Osteoblast (primary cell): ENCODE measurements around the gene CLUH. TPM values are rescaled to one million over a fixed set of nuclear protein-coding genes. Genes with fewer than 3 reads are reported as not detected.
A peak's percentile ranks its signal among the peaks of the same experiment; 100 is the strongest.

ENCODE experiments used
- DNase-seq: peaks from one replicate; pipeline ENCODE4 v3.0.0; 2011; ENCODE audit warnings: low spot score, mixed read lengths; ENCODE audit not compliant: insufficient read length; ENCODE audit errors: missing footprints
- H2AFZ ChIP-seq: 2 replicates; pipeline ENCODE4 v1.6.0; 2011; ENCODE audit warnings: mild to moderate bottlenecking, low read length
- H3K27ac ChIP-seq: 2 replicates; pipeline ENCODE4 v1.5.1; 2011; ENCODE audit warnings: mild to moderate bottlenecking, low read depth, low read length, moderate library complexity
- H3K27me3 ChIP-seq: 2 replicates; pipeline ENCODE4 v1.6.0; 2012; ENCODE audit warnings: mild to moderate bottlenecking, control low read depth, inconsistent platforms, low read length, moderate library complexity; ENCODE audit not compliant: insufficient read depth
- H3K36me3 ChIP-seq: 2 replicates; pipeline ENCODE4 v1.5.1; 2011; ENCODE audit warnings: mild to moderate bottlenecking, low read length, control low read depth, moderate library complexity; ENCODE audit not compliant: insufficient read depth
- H3K4me1 ChIP-seq: 2 replicates; pipeline ENCODE4 v1.5.1; 2011; ENCODE audit warnings: mild to moderate bottlenecking, low read length, control low read depth, moderate library complexity; ENCODE audit not compliant: insufficient read depth
- H3K4me2 ChIP-seq: 2 replicates; pipeline ENCODE4 v1.6.0; 2011; ENCODE audit warnings: mild to moderate bottlenecking, low read length; ENCODE audit not compliant: insufficient read depth
- H3K4me3 ChIP-seq: fragments of 200-600 bp; sonication (generic); 3 replicates; pipeline ENCODE4 v1.5.1; 2012; ENCODE audit warnings: mild to moderate bottlenecking, low read length, inconsistent platforms; ENCODE audit not compliant: insufficient read depth
- H3K79me2 ChIP-seq: 2 replicates; pipeline ENCODE4 v1.6.0; 2012; ENCODE audit warnings: mild to moderate bottlenecking, low read length, control low read depth, inconsistent platforms; ENCODE audit not compliant: insufficient read depth
- H3K9me3 ChIP-seq: 2 replicates; pipeline ENCODE4 v1.5.1; 2011; ENCODE audit warnings: low read depth, low read length, control low read depth
- H4K20me1 ChIP-seq: 2 replicates; pipeline ENCODE4 v1.6.0; 2012; ENCODE audit warnings: mild to moderate bottlenecking, low read length, control low read depth; ENCODE audit not compliant: insufficient read depth
- total RNA-seq: library from RNA; depleted of rRNA; stranded (reverse); fragments of >200 nt; gene quantifications from 2 replicates; pipeline ENCODE4 v1.2.3, GENCODE V29; 2012
- TF ChIP-seq, protein P1 (sequence below): IDR thresholded peaks from 2 replicates; pipeline ENCODE4 v1.5.1; 2011; ENCODE audit warnings: mild to moderate bottlenecking, low read depth, low read length, moderate library complexity; ENCODE audit errors: extremely low read depth

The CLUH gene
- total RNA-seq, 1 donor = 41.6 TPM

- Histone ChIP-seq H3K9me3 (no peaks in the 10 kb centered on the region), H3K4me3 (no peak overlapping the region), H3K4me2 (no peak overlapping the region), H3K27ac (no peak overlapping the region), H3K4me1 (peaks cover 12% of the 10 kb centered on the region), H4K20me1 (peaks cover 6% of the 10 kb centered on the region), H2AFZ (no peak overlapping the region), H3K36me3 (peaks cover 20% of the 10 kb centered on the region), H3K27me3 (no peaks in the 10 kb centered on the region), H3K79me2 (no peaks in the 10 kb centered on the region)
- DNase-seq = peak; percentile 82
- TF ChIP-seq, protein P1, sequence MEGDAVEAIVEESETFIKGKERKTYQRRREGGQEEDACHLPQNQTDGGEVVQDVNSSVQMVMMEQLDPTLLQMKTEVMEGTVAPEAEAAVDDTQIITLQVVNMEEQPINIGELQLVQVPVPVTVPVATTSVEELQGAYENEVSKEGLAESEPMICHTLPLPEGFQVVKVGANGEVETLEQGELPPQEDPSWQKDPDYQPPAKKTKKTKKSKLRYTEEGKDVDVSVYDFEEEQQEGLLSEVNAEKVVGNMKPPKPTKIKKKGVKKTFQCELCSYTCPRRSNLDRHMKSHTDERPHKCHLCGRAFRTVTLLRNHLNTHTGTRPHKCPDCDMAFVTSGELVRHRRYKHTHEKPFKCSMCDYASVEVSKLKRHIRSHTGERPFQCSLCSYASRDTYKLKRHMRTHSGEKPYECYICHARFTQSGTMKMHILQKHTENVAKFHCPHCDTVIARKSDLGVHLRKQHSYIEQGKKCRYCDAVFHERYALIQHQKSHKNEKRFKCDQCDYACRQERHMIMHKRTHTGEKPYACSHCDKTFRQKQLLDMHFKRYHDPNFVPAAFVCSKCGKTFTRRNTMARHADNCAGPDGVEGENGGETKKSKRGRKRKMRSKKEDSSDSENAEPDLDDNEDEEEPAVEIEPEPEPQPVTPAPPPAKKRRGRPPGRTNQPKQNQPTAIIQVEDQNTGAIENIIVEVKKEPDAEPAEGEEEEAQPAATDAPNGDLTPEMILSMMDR = no peak
Observed at GRCh38 chr17:2689411-2690164, 22.0 kb downstream of the CLUH start.

- H2AFZ ChIP-seq = no peak overlapping the region
- peaks cover 12% of the 10 kb centered on the region for H3K4me1 ChIP-seq
- H3K79me2 ChIP-seq = no peaks in the 10 kb centered on the region
- no peak overlapping the region for H3K4me2 ChIP-seq
- H3K9me3 ChIP-seq = no peaks in the 10 kb centered on the region
- peaks cover 24% of the 10 kb centered on the region for H3K36me3 ChIP-seq
- no peak overlapping the region for H3K4me3 ChIP-seq
- TF ChIP-seq, protein P1 = no peak
- H3K27me3 ChIP-seq = no peaks in the 10 kb centered on the region
- DNase-seq = peak; percentile 80
- peaks cover 6% of the 10 kb centered on the region for H4K20me1 ChIP-seq
- no peak overlapping the region for H3K27ac ChIP-seq
Observed at GRCh38 chr17:2688351-2689342, 22.9 kb downstream of the CLUH start.

- Histone ChIP-seq H2AFZ (no peak overlapping the region), H3K27ac (peak overlapping the region; percentile 59), H3K4me1 (peaks cover 17% of the 10 kb centered on the region), H4K20me1 (peaks cover 7% of the 10 kb centered on the region), H3K36me3 (peaks cover 25% of the 10 kb centered on the region), H3K79me2 (peaks cover 7% of the 10 kb centered on the region), H3K4me3 (no peak overlapping the region), H3K27me3 (no peaks in the 10 kb centered on the region), H3K4me2 (no peak overlapping the region), H3K9me3 (no peaks in the 10 kb centered on the region)
- TF ChIP-seq, protein P1 = no peak
- DNase-seq = no peak
Observed at GRCh38 chr17:2687074-2687418, 24.5 kb downstream of the CLUH start.

- Histone ChIP-seq H3K27me3 (no peaks in the 10 kb centered on the region), H3K4me3 (no peak overlapping the region), H3K9me3 (no peaks in the 10 kb centered on the region), H2AFZ (no peak overlapping the region), H3K4me2 (no peak overlapping the region), H3K79me2 (peaks cover 19% of the 10 kb centered on the region), H3K4me1 (peaks cover 23% of the 10 kb centered on the region), H3K36me3 (peaks cover 34% of the 10 kb centered on the region), H4K20me1 (peaks cover 10% of the 10 kb centered on the region), H3K27ac (no peak overlapping the region)
- DNase-seq = peak; percentile 35
- TF ChIP-seq, protein P1 = no peak
Observed at GRCh38 chr17:2685696-2686095, 25.9 kb downstream of the CLUH start.
